Endodermal cell (in vitro differentiated cells): Measurements from ENCODE around the gene ADAMTS4. TPM values are rescaled to one million over a fixed set of nuclear protein-coding genes. Genes with fewer than 3 reads are reported as not detected.

Experiments used
- DNase-seq: peaks from one replicate; pipeline ENCODE4 v3.0.0-alpha.2; 2017
- H3K27ac ChIP-seq: 2 replicates; pipeline ENCODE4 v1.5.1; 2013; ENCODE audit warnings: mild to moderate bottlenecking, low read depth, low read length, moderate library complexity
- H3K27me3 ChIP-seq: 2 replicates; pipeline ENCODE4 v1.6.1; 2013; ENCODE audit warnings: mild to moderate bottlenecking, low read length, moderate library complexity; ENCODE audit not compliant: insufficient read depth, control insufficient read depth, poor library complexity, severe bottlenecking
- H3K36me3 ChIP-seq: 2 replicates; pipeline ENCODE4 v1.7.0; 2013; ENCODE audit warnings: mild to moderate bottlenecking, low read length, moderate library complexity; ENCODE audit not compliant: control insufficient read depth, insufficient read depth
- H3K4me1 ChIP-seq: one replicate; pipeline ENCODE4 v1.7.0; 2013; ENCODE audit warnings: low read length; ENCODE audit not compliant: control insufficient read depth, insufficient read depth
- H3K4me3 ChIP-seq: 2 replicates; pipeline ENCODE4 v1.5.1; 2013; ENCODE audit warnings: mild to moderate bottlenecking, low read length, moderate library complexity
- H3K9ac ChIP-seq: 2 replicates; pipeline ENCODE4 v1.6.1; 2013; ENCODE audit warnings: mild to moderate bottlenecking, low read length, moderate library complexity; ENCODE audit not compliant: poor library complexity, severe bottlenecking; ENCODE audit errors: extremely low read depth
- H3K9me3 ChIP-seq: 2 replicates; pipeline ENCODE4 v1.6.1; 2013; ENCODE audit warnings: mild to moderate bottlenecking, low read length, moderate library complexity; ENCODE audit not compliant: control insufficient read depth
- H3K27ac Mint-ChIP-seq: 2 replicates; pipeline ENCODE4 v1.8.0; 2020; ENCODE audit warnings: mixed read lengths
- H3K27me3 Mint-ChIP-seq: 2 replicates; pipeline ENCODE4 v1.8.0; 2021; ENCODE audit warnings: mild to moderate bottlenecking, mixed read lengths; ENCODE audit not compliant: insufficient read depth
- H3K36me3 Mint-ChIP-seq: 2 replicates; pipeline ENCODE4 v1.8.0; 2020; ENCODE audit warnings: low read depth, mixed read lengths
- H3K4me1 Mint-ChIP-seq: 2 replicates; pipeline ENCODE4 v1.8.0; 2020; ENCODE audit warnings: mixed read lengths
- H3K4me3 Mint-ChIP-seq: 2 replicates; pipeline ENCODE4 v1.8.0; 2020; ENCODE audit warnings: mild to moderate bottlenecking, moderate library complexity, mixed read lengths
- H3K9me3 Mint-ChIP-seq: 2 replicates; pipeline ENCODE4 v1.8.0; 2020; ENCODE audit warnings: mild to moderate bottlenecking, mixed read lengths
- WGBS, 2 experiments: methylation state at CpG; one replicate each; pipeline versions ENCODE4 v1.1.5 to v1.1.7; 2013; ENCODE audit warnings: missing lambda C conversion rate in 2 of 2, mixed read lengths in 1 of 2; ENCODE audit not compliant: insufficient coverage in 1 of 2, insufficient read length in 1 of 2; 5-methylcytosine and 5-hydroxymethylcytosine counted together
- total RNA-seq, 2 donors: library from RNA; stranded (reverse); fragmentation: NEBNext Ultra II Directional in 1 of 2; extraction: Animal tissue kit (Norgen Biotek cat#: 25700) in 1 of 2; gene quantifications; 2 replicates in 1 of 2; 3 replicates in 1 of 2; pipeline ENCODE4 v1.2.1, GENCODE V29; 2021
- TF ChIP-seq, protein P1 (sequence below): fragments of 200-600 bp; sonication (generic); conservative IDR thresholded peaks from 2 replicates; pipeline ENCODE4 v1.5.0; 2021; ENCODE audit warnings: antibody characterized with exemption, mild to moderate bottlenecking

Gene ADAMTS4
- total RNA-seq, 2 donors from 2014 or later = 4.4 to 9.6 TPM

DNA sequence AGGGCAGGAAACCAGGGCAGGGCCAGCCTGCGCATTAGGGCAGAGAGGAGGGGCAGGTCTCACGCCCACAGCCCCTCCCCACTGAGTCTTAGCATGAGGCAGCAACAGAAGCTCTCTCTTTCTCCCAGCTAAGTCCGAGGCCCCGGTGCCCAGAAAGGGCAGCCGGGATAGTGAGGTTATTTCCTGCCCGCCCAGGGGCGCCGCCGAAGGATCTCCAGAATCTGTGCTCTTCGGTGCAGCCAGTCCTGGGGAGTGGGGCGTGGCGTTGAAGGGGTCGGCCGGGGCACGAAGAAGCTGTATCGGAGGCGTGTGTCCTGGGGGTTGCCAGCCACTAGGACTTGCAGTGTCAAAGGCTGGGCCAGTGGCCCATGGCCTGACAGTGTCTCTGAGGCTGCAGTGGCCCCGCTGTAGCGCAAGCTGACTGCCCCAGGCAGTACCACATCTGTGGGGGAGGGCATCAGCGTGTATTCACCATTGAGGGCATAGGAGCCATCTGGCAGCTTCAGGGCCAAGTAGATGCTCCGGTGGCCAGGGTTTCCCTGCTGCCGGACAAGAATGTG lies 7.8 kb downstream of the ADAMTS4 start:
- Histone ChIP-seq H3K27ac (no peak overlapping the region), H3K4me1 (no peaks in the 10 kb centered on the region), H3K36me3 (no peaks in the 10 kb centered on the region), H3K27me3 (no peaks in the 10 kb centered on the region), H3K9ac (no peak overlapping the region), H3K4me3 (no peak overlapping the region), H3K9me3 (no peaks in the 10 kb centered on the region)
- H3K9me3 Mint-ChIP-seq = no peaks in the 10 kb centered on the region
- peak overlapping the region; percentile 59 for H3K27ac Mint-ChIP-seq
- no peaks in the 10 kb centered on the region for H3K27me3 Mint-ChIP-seq
- no peak overlapping the region for H3K4me3 Mint-ChIP-seq
- peaks cover 4% of the 10 kb centered on the region for H3K4me1 Mint-ChIP-seq
- no peaks in the 10 kb centered on the region for H3K36me3 Mint-ChIP-seq
- peak; percentile 77 for DNase-seq
- TF ChIP-seq, protein P1, sequence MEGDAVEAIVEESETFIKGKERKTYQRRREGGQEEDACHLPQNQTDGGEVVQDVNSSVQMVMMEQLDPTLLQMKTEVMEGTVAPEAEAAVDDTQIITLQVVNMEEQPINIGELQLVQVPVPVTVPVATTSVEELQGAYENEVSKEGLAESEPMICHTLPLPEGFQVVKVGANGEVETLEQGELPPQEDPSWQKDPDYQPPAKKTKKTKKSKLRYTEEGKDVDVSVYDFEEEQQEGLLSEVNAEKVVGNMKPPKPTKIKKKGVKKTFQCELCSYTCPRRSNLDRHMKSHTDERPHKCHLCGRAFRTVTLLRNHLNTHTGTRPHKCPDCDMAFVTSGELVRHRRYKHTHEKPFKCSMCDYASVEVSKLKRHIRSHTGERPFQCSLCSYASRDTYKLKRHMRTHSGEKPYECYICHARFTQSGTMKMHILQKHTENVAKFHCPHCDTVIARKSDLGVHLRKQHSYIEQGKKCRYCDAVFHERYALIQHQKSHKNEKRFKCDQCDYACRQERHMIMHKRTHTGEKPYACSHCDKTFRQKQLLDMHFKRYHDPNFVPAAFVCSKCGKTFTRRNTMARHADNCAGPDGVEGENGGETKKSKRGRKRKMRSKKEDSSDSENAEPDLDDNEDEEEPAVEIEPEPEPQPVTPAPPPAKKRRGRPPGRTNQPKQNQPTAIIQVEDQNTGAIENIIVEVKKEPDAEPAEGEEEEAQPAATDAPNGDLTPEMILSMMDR = no peak
- 86 to 94% methylated on average over 17 to 22 of the region's 22 CpGs for whole genome bisulfite sequencing, 2 experiments

GRCh38 chr1:161189036-161189435 lies 9.8 kb downstream of the ADAMTS4 start:
- Mint-ChIP-seq H3K27ac (no peak overlapping the region), H3K4me3 (no peak overlapping the region), H3K27me3 (no peaks in the 10 kb centered on the region), H3K9me3 (no peaks in the 10 kb centered on the region), H3K36me3 (no peaks in the 10 kb centered on the region), H3K4me1 (peaks cover 4% of the 10 kb centered on the region)
- no peak overlapping the region for H3K27ac ChIP-seq
- H3K9ac ChIP-seq = no peak overlapping the region
- H3K27me3 ChIP-seq = no peaks in the 10 kb centered on the region
- H3K4me1 ChIP-seq = no peaks in the 10 kb centered on the region
- H3K36me3 ChIP-seq = no peaks in the 10 kb centered on the region
- no peaks in the 10 kb centered on the region for H3K9me3 ChIP-seq
- TF ChIP-seq, protein P1 = no peak
- H3K4me3 ChIP-seq = no peak overlapping the region
- no peak for DNase-seq
- WGBS, 2 experiments = 89 to 97% methylated on average over 1 to 5 of the region's 5 CpGs

DNA sequence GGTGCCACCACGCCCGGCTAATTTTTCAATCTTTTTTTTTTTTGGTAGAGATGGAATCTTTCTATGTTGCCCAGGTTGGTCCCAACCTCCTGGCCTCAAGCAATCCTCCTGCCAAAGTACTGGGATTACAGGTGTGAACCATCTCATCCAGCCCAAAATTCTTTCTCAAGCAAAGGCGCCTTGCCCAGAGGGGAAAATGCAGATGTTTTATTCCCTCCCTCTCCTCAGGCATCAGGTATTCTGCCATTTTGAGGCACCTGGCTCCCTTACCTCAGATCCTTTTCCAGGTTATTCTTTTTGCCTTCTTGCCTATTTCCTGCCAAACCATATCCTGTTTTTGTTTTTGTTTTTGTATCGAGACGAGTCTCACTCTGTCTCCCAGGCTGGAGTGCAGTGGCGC lies 10.5 kb downstream of the ADAMTS4 start:
- no peaks in the 10 kb centered on the region for H3K27me3 Mint-ChIP-seq
- H3K4me3 Mint-ChIP-seq = no peak overlapping the region
- WGBS, 2 experiments = 96 to 98% methylated on average over 3 to 6 of the region's 6 CpGs
- H3K27ac Mint-ChIP-seq = no peak overlapping the region
- H3K27me3 ChIP-seq = no peaks in the 10 kb centered on the region
- no peaks in the 10 kb centered on the region for H3K9me3 Mint-ChIP-seq
- no peak overlapping the region for H3K9ac ChIP-seq
- H3K4me1 ChIP-seq = no peaks in the 10 kb centered on the region
- no peak overlapping the region for H3K27ac ChIP-seq
- H3K36me3 ChIP-seq = no peaks in the 10 kb centered on the region
- no peaks in the 10 kb centered on the region for H3K9me3 ChIP-seq
- no peaks in the 10 kb centered on the region for H3K36me3 Mint-ChIP-seq
- H3K4me3 ChIP-seq = no peak overlapping the region
- TF ChIP-seq, protein P1 = no peak
- peaks cover 4% of the 10 kb centered on the region for H3K4me1 Mint-ChIP-seq
- no peak for DNase-seq
